Nephron (organoid): ENCODE measurements around the gene KIF1A.

Experiments
- H3K27ac Mint-ChIP-seq, 3 experiments: 2 replicates each; pipeline ENCODE4 v1.8.0; 2020; ENCODE audit warnings: mixed read lengths in 3 of 3, mild to moderate bottlenecking in 2 of 3, moderate library complexity in 1 of 3
- H3K27me3 Mint-ChIP-seq: 2 replicates; pipeline ENCODE4 v1.8.0; 2021; ENCODE audit warnings: low read depth, mild to moderate bottlenecking, moderate library complexity, mixed read lengths
- H3K36me3 Mint-ChIP-seq: 2 replicates; pipeline ENCODE4 v1.8.0; 2020; ENCODE audit warnings: low read depth, mixed read lengths
- H3K4me1 Mint-ChIP-seq: 2 replicates; pipeline ENCODE4 v1.8.0; 2020; ENCODE audit warnings: mixed read lengths
- H3K4me3 Mint-ChIP-seq, 3 experiments: 2 replicates each; pipeline ENCODE4 v1.8.0; 2020; ENCODE audit warnings: mild to moderate bottlenecking in 3 of 3, mixed read lengths in 3 of 3, moderate library complexity in 2 of 3
- H3K9me3 Mint-ChIP-seq: 2 replicates; pipeline ENCODE4 v1.8.0; 2020; ENCODE audit warnings: mixed read lengths
- CTCF ChIP-seq, 3 experiments: fragments of 200-600 bp; sonication (generic); IDR thresholded peaks; one replicate each; pipeline ENCODE4 v1.5.0; 2021; ENCODE audit warnings: antibody characterized with exemption in 3 of 3; ENCODE audit not compliant: unreplicated experiment in 3 of 3

Gene KIF1A

DNA sequence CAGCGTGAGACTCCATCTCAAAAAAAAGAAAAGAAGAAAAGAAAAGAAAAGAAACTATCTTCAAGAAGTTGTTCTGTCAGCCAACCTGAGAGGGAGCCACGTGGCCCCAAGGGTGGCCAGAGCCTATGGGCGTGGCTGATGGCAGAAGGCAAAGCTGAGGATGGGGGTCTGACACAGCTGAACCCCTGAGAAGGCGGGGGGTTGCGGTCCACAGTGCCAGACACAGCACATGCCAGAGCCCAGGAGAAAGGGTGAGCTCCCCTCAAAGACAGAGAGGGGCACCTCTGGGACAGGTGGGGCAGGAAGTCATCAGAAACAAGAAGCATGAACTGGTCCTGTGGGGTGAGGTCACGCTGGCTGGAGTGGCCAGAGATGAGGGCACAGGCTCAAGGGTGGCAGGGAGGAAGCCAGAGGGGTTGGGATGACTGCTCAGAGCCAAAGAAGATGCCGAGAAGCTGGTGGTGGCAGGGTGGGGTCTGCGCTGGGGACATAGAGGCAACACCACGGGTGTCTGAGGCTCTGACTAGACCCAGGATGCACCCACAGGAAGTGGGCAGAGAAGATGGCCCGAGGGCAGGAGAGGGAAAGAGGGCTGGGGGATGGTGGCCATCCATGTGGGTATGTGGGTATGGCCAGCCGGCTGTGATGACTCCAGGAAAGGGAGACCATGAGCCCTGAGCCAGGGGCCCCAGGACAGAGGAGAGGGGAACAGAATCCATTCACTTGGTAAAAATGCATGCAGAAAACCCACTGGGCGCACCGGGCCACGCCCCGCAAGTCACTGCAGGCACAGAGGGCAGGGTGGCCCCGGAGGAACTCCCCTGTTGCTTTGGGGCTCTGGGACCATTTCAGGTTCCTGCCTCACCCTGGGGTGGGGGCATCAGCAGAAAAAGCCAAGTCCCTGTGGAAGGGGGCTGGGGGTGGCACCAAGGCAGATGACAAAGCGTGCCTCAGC lies 8.4 kb downstream of the KIF1A start:
- Mint-ChIP-seq H3K36me3 (peaks cover 42% of the 10 kb centered on the region), H3K4me3 (no peak overlapping the region), H3K9me3 (peaks cover 34% of the 10 kb centered on the region), H3K27ac (no peak overlapping the region), H3K4me1 (no peaks in the 10 kb centered on the region), H3K27me3 (peaks cover 28% of the 10 kb centered on the region)
- no peak for TF ChIP-seq CTCF (IDR thresholded peaks at IDR 0.05; ENCODE audit: unreplicated experiment in 3 of 3)

DNA sequence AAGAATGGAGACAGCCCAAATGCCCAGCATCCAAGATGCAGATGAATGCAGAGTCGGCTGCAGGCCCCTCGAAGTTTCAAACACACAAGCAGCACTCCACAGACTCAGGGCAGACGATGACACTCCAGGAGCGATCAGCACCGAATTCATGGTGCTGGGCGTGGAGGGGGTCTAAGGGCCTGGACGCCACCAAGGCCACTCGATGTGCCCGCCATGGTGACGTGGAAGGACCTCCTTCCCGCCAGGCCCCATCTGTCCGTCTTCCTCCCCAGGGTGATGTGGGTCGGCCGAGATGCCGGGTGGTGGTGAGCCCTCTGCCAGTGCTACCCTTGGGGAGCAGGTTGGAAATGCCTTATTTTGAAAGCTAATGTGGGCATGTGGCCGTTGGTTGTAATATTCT lies 9.4 kb downstream of the KIF1A start:
- H3K36me3 Mint-ChIP-seq: peaks cover 42% of the 10 kb centered on the region
- no peak overlapping the region for H3K27ac Mint-ChIP-seq
- peaks cover 31% of the 10 kb centered on the region for H3K9me3 Mint-ChIP-seq
- H3K4me3 Mint-ChIP-seq: no peak overlapping the region
- no peak for TF ChIP-seq CTCF (IDR thresholded peaks at IDR 0.05; ENCODE audit: unreplicated experiment in 3 of 3)
- no peaks in the 10 kb centered on the region for H3K4me1 Mint-ChIP-seq
- H3K27me3 Mint-ChIP-seq: peaks cover 20% of the 10 kb centered on the region

- peaks cover 42% of the 10 kb centered on the region for H3K36me3 Mint-ChIP-seq
- peaks cover 31% of the 10 kb centered on the region for H3K9me3 Mint-ChIP-seq
- no peak overlapping the region for H3K27ac Mint-ChIP-seq
- no peaks in the 10 kb centered on the region for H3K4me1 Mint-ChIP-seq
- no peak for TF ChIP-seq CTCF (IDR thresholded peaks at IDR 0.05; ENCODE audit: unreplicated experiment in 3 of 3)
- peaks cover 17% of the 10 kb centered on the region for H3K27me3 Mint-ChIP-seq
- H3K4me3 Mint-ChIP-seq: no peak overlapping the region
Measured at GRCh38 chr2:240810199-240810598, 9.8 kb downstream of the KIF1A start.

- Mint-ChIP-seq H3K36me3 (peaks cover 40% of the 10 kb centered on the region), H3K4me1 (peaks cover 5% of the 10 kb centered on the region), H3K4me3 (no peak overlapping the region), H3K27me3 (peaks cover 11% of the 10 kb centered on the region), H3K27ac (no peak overlapping the region), H3K9me3 (peaks cover 32% of the 10 kb centered on the region)
- no peak for TF ChIP-seq CTCF (IDR thresholded peaks at IDR 0.05; ENCODE audit: unreplicated experiment in 3 of 3)
Measured at GRCh38 chr2:240809276-240809675, 10.7 kb downstream of the KIF1A start.

GRCh38 chr2:240806459-240806858 lies 13.6 kb downstream of the KIF1A start:
- Mint-ChIP-seq H3K9me3 (peaks cover 13% of the 10 kb centered on the region), H3K4me3 (no peak overlapping the region), H3K36me3 (peaks cover 18% of the 10 kb centered on the region), H3K4me1 (peaks cover 7% of the 10 kb centered on the region), H3K27ac (no peak overlapping the region), H3K27me3 (peaks cover 7% of the 10 kb centered on the region)
- no peak for TF ChIP-seq CTCF (IDR thresholded peaks at IDR 0.05; ENCODE audit: unreplicated experiment in 3 of 3)

- peaks cover 4% of the 10 kb centered on the region for H3K27me3 Mint-ChIP-seq
- H3K9me3 Mint-ChIP-seq: peaks cover 12% of the 10 kb centered on the region
- no peak overlapping the region for H3K4me3 Mint-ChIP-seq
- H3K27ac Mint-ChIP-seq: no peak overlapping the region
- no peak for TF ChIP-seq CTCF (IDR thresholded peaks at IDR 0.05; ENCODE audit: unreplicated experiment in 3 of 3)
- H3K4me1 Mint-ChIP-seq: peaks cover 7% of the 10 kb centered on the region
- H3K36me3 Mint-ChIP-seq: peaks cover 16% of the 10 kb centered on the region
Measured at GRCh38 chr2:240806006-240806405, 14.0 kb downstream of the KIF1A start.
